Activated CD4-positive, alpha-beta T cell treated with anti-CD3 and anti-CD28 coated beads for 36 hours (primary cell): ENCODE results near the gene RERG. TPM values are rescaled to one million over a fixed set of nuclear protein-coding genes. Genes with fewer than 3 reads are reported as not detected.

ENCODE experiments used
- ATAC-seq: fragments of 200-7000 bp; cut with Tn5 transposase; one replicate; pipeline ENCODE4 v1.10.0; 2021; ENCODE audit warnings: mild to moderate bottlenecking, moderate library complexity
- CTCF ChIA-PET: fragments of 350-600 bp; sonication (Branson Sonifier 250); formaldehyde crosslinking; loops from one replicate; lab custom pipeline; 2021; ENCODE audit warnings: antibody characterized with exemption; lab: Charles Lee
- POLR2A ChIA-PET: fragments of 350-600 bp; sonication (Branson Sonifier 250); formaldehyde crosslinking; loops from one replicate; lab custom pipeline; 2021; ENCODE audit warnings: antibody characterized with exemption, inconsistent platforms; lab: Charles Lee
- DNase-seq: peaks from one replicate; pipeline ENCODE4 v3.0.0-alpha.2; 2020
- H3K27ac Mint-ChIP-seq: one replicate; pipeline ENCODE4 v1.8.0; 2021; ENCODE audit warnings: mixed read lengths
- H3K27me3 Mint-ChIP-seq: one replicate; pipeline ENCODE4 v1.8.0; 2021; ENCODE audit warnings: mixed read lengths
- H3K36me3 Mint-ChIP-seq: one replicate; pipeline ENCODE4 v1.8.0; 2021; ENCODE audit warnings: low read depth, mixed read lengths
- H3K4me1 Mint-ChIP-seq: one replicate; pipeline ENCODE4 v1.8.0; 2021; ENCODE audit warnings: mixed read lengths
- H3K4me3 Mint-ChIP-seq: one replicate; pipeline ENCODE4 v1.8.0; 2021; ENCODE audit warnings: mild to moderate bottlenecking, moderate library complexity, mixed read lengths
- H3K9me3 Mint-ChIP-seq: one replicate; pipeline ENCODE4 v1.8.0; 2021; ENCODE audit warnings: low read depth, mixed read lengths
- intact Hi-C, 2 experiments: fragments of 100-400 bp; cut with DNase I in 1 of 2; cut with micrococcal nuclease in 1 of 2; formaldehyde crosslinking; loops; one replicate each; pipeline versions ENCODE4 v1.14.2 to v1.15.1; 2022 to 2024; cut with DNase I, micrococcal nuclease
- total RNA-seq, 2 experiments: library from RNA; stranded (reverse); gene quantifications; one replicate each; pipeline ENCODE4 v1.2.3, GENCODE V29; 2021

RERG gene
- total RNA-seq, 2 experiments from 2014 or later: not detected

- no peak for DNase-seq
Measured at GRCh38 chr12:15131431-15131830, 89.8 kb downstream of the RERG start.

GRCh38 chr12:15130541-15130940, 90.7 kb downstream of the RERG start:
- POLR2A ChIA-PET: no interaction called here
- H3K4me3 Mint-ChIP-seq: no peak overlapping the region

More at GRCh38 chr12:15131431-15131830, 89.8 kb downstream of the RERG start:
- ATAC-seq: no peak
- Mint-ChIP-seq H3K4me1 (no peaks in the 10 kb centered on the region), H3K27me3 (peaks cover 1% of the 10 kb centered on the region), H3K27ac (no peak overlapping the region), H3K4me3 (no peak overlapping the region), H3K9me3 (no peaks in the 10 kb centered on the region), H3K36me3 (no peaks in the 10 kb centered on the region)
- CTCF ChIA-PET: no interaction called here
- intact Hi-C loops: no loop called here
- POLR2A ChIA-PET: no interaction called here

GRCh38 chr12:15123401-15123800, 97.8 kb downstream of the RERG start:
- no peak overlapping the region for H3K27ac Mint-ChIP-seq
- intact Hi-C loops: no loop called here
- H3K4me1 Mint-ChIP-seq: no peaks in the 10 kb centered on the region
- ATAC-seq (no peak), DNase-seq (no peak)
- no peaks in the 10 kb centered on the region for H3K27me3 Mint-ChIP-seq
- POLR2A ChIA-PET: no interaction called here
- no peaks in the 10 kb centered on the region for H3K36me3 Mint-ChIP-seq
- no peaks in the 10 kb centered on the region for H3K9me3 Mint-ChIP-seq
- CTCF ChIA-PET: interaction anchor here (0.9 to 1.0 kb wide), 2 partner anchors 13 to 27 kb away, joined by 3 read pairs; no protein-coding TSS in a partner anchor
- no peak overlapping the region for H3K4me3 Mint-ChIP-seq

More at GRCh38 chr12:15130541-15130940, 90.7 kb downstream of the RERG start:
- CTCF ChIA-PET: interaction anchor here (0.7 kb wide), 2 partner anchors 27 to 1625 kb away, joined by 3 to 4 read pairs; no protein-coding TSS in a partner anchor
- DNase-seq: no peak
- Mint-ChIP-seq H3K9me3 (no peaks in the 10 kb centered on the region), H3K27ac (no peak overlapping the region), H3K36me3 (no peaks in the 10 kb centered on the region), H3K27me3 (peaks cover 1% of the 10 kb centered on the region), H3K4me1 (no peaks in the 10 kb centered on the region)
- no peak for ATAC-seq
- intact Hi-C loops: no loop called here

- CTCF ChIA-PET: interaction anchor here (0.9 to 1.0 kb wide), 2 partner anchors 14 to 29 kb away, joined by 3 read pairs; no protein-coding TSS in a partner anchor
- H3K4me3 Mint-ChIP-seq: no peak overlapping the region
- DNase-seq (no peak), ATAC-seq (no peak)
- H3K9me3 Mint-ChIP-seq: no peaks in the 10 kb centered on the region
- H3K27ac Mint-ChIP-seq: no peak overlapping the region
- POLR2A ChIA-PET: no interaction called here
- H3K4me1 Mint-ChIP-seq: no peaks in the 10 kb centered on the region
- no peaks in the 10 kb centered on the region for H3K27me3 Mint-ChIP-seq
- intact Hi-C loops: no loop called here
- no peaks in the 10 kb centered on the region for H3K36me3 Mint-ChIP-seq
Measured at GRCh38 chr12:15122344-15122743, 98.9 kb downstream of the RERG start.

- no peak overlapping the region for H3K4me3 Mint-ChIP-seq
- DNase-seq: no peak
- no peaks in the 10 kb centered on the region for H3K9me3 Mint-ChIP-seq
- no peak overlapping the region for H3K27ac Mint-ChIP-seq
- H3K36me3 Mint-ChIP-seq: no peaks in the 10 kb centered on the region
- POLR2A ChIA-PET: no interaction called here
- ATAC-seq: no peak
- intact Hi-C loops: no loop called here
- H3K4me1 Mint-ChIP-seq: no peaks in the 10 kb centered on the region
- H3K27me3 Mint-ChIP-seq: no peaks in the 10 kb centered on the region
- CTCF ChIA-PET: interaction anchor here (0.8 kb wide), 1 partner anchor 19 kb away, joined by 3 read pairs; no protein-coding TSS in a partner anchor
Measured at GRCh38 chr12:15118955-15119354, 102.3 kb downstream of the RERG start.

GRCh38 chr12:15116983-15117382, 104.2 kb downstream of the RERG start:
- Mint-ChIP-seq H3K4me3 (no peak overlapping the region), H3K27ac (no peak overlapping the region), H3K27me3 (no peaks in the 10 kb centered on the region), H3K9me3 (no peaks in the 10 kb centered on the region), H3K36me3 (no peaks in the 10 kb centered on the region), H3K4me1 (no peaks in the 10 kb centered on the region)
- ATAC-seq (no peak), DNase-seq (no peak)
- intact Hi-C loops: no loop called here
- POLR2A ChIA-PET: no interaction called here
- CTCF ChIA-PET: no interaction called here

GRCh38 chr12:15116086-15116485, 105.1 kb downstream of the RERG start:
- H3K9me3 Mint-ChIP-seq: no peaks in the 10 kb centered on the region
- POLR2A ChIA-PET: no interaction called here
- no peak overlapping the region for H3K27ac Mint-ChIP-seq
- DNase-seq (no peak), ATAC-seq (no peak)
- intact Hi-C loops: no loop called here
- H3K4me1 Mint-ChIP-seq: no peaks in the 10 kb centered on the region
- no peak overlapping the region for H3K4me3 Mint-ChIP-seq
- CTCF ChIA-PET: no interaction called here
- H3K36me3 Mint-ChIP-seq: no peaks in the 10 kb centered on the region
- no peaks in the 10 kb centered on the region for H3K27me3 Mint-ChIP-seq

GRCh38 chr12:15115434-15115833, 105.8 kb downstream of the RERG start:
- DNase-seq (no peak), ATAC-seq (no peak)
- intact Hi-C loops: no loop called here
- ChIA-PET POLR2A (no interaction called here), CTCF (interaction anchor here (0.5 kb wide), 1 partner anchor 93 kb away, joined by 3 read pairs; no protein-coding TSS in a partner anchor)
- Mint-ChIP-seq H3K27me3 (no peaks in the 10 kb centered on the region), H3K4me3 (no peak overlapping the region), H3K27ac (no peak overlapping the region), H3K9me3 (no peaks in the 10 kb centered on the region), H3K4me1 (no peaks in the 10 kb centered on the region), H3K36me3 (no peaks in the 10 kb centered on the region)

GRCh38 chr12:15114501-15114900, 106.7 kb downstream of the RERG start:
- H3K27ac Mint-ChIP-seq: no peak overlapping the region
- intact Hi-C loops: no loop called here
- DNase-seq (no peak), ATAC-seq (no peak)
- POLR2A ChIA-PET: no interaction called here
- CTCF ChIA-PET: interaction anchor here (1.6 kb wide), 1 partner anchor 22 kb away, joined by 3 read pairs; no protein-coding TSS in a partner anchor
- no peaks in the 10 kb centered on the region for H3K36me3 Mint-ChIP-seq
- H3K4me1 Mint-ChIP-seq: no peaks in the 10 kb centered on the region
- H3K9me3 Mint-ChIP-seq: no peaks in the 10 kb centered on the region
- H3K4me3 Mint-ChIP-seq: no peak overlapping the region
- H3K27me3 Mint-ChIP-seq: no peaks in the 10 kb centered on the region

- DNase-seq (no peak), ATAC-seq (no peak)
- intact Hi-C loops: no loop called here
- no peaks in the 10 kb centered on the region for H3K9me3 Mint-ChIP-seq
- H3K36me3 Mint-ChIP-seq: no peaks in the 10 kb centered on the region
- ChIA-PET POLR2A (no interaction called here), CTCF (interaction anchor here (1.0 to 1.1 kb wide), 2 partner anchors 22 to 185 kb away, joined by 3 to 4 read pairs; no protein-coding TSS in a partner anchor)
- H3K4me1 Mint-ChIP-seq: peaks cover 6% of the 10 kb centered on the region
- H3K27me3 Mint-ChIP-seq: no peaks in the 10 kb centered on the region
- H3K4me3 Mint-ChIP-seq: no peak overlapping the region
- H3K27ac Mint-ChIP-seq: no peak overlapping the region
Measured at GRCh38 chr12:15092826-15093225, 128.4 kb downstream of the RERG start.

GRCh38 chr12:15090441-15090840, 130.8 kb downstream of the RERG start:
- no peaks in the 10 kb centered on the region for H3K9me3 Mint-ChIP-seq
- CTCF ChIA-PET: interaction anchor here (0.6 to 1.3 kb wide), 4 partner anchors 12 to 1342 kb away, joined by 3 to 4 read pairs (median 4); no protein-coding TSS in a partner anchor
- H3K36me3 Mint-ChIP-seq: no peaks in the 10 kb centered on the region
- peaks cover 7% of the 10 kb centered on the region for H3K4me1 Mint-ChIP-seq
- DNase-seq (no peak), ATAC-seq (no peak)
- no peak overlapping the region for H3K4me3 Mint-ChIP-seq
- peaks cover 2% of the 10 kb centered on the region for H3K27me3 Mint-ChIP-seq
- no peak overlapping the region for H3K27ac Mint-ChIP-seq
- intact Hi-C loops: no loop called here
- POLR2A ChIA-PET: no interaction called here

- Mint-ChIP-seq H3K27me3 (peaks cover 2% of the 10 kb centered on the region), H3K4me3 (no peak overlapping the region), H3K36me3 (no peaks in the 10 kb centered on the region), H3K27ac (no peak overlapping the region), H3K4me1 (peaks cover 7% of the 10 kb centered on the region), H3K9me3 (no peaks in the 10 kb centered on the region)
- intact Hi-C loops: no loop called here
- CTCF ChIA-PET: interaction anchor here (0.9 to 1.3 kb wide), 2 partner anchors 25 to 364 kb away, joined by 3 read pairs; no protein-coding TSS in a partner anchor
- ATAC-seq (peak; percentile 49), DNase-seq (no peak)
- POLR2A ChIA-PET: no interaction called here
Measured at GRCh38 chr12:15088105-15088504, 133.1 kb downstream of the RERG start.
